ENCODE data around the gene LETM1.

The LETM1 gene

DNA sequence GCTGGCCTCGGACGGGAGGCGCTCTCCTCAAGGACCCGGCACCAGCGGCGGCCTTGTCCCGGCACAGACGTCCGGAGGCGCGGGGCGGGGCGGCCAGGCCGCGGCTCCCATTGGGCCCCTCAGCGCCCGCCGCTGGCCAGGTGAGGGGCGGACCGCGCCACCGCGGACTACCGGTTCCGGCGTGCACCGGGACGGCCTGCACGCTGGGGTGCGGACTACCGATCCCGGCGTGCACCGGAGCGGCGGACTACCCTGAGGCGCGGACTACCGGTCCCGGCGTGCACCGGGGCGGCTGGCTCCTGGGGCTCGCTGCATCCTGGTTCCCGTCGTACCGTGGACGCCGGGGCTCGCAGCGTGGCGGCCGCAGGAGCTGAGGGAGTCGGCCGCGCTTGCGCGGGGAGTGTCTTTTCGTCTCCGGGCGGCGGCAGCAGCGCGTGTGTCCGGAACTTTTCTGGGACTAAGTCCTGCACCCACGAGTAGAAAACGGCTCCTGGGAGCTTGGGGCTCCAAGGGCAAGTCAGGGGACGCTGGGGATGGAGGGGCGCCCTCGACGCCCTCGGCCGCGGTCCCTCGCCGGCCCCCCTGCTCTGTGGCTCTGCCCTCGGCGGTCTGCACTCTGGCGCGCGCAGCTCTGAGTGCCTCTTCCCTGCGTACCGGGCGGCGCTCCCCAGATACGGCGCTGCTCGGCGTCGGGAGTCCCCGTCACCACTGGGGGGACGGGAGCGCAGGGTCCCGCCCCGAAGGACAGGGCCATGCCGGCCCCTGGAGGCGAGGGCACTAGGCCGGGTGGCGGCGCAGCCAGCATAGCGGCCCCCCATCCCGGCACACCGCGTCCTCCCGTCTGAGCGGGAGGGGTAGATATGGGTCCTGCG, at the start of gene LETM1:
Gene LETM1 (minus strand): TSS at position 86 of the 872 bp plus-strand sequence. CDS start 206 bp downstream, outside the sequence.
- peak; percentile 92 for DNase-seq

DNA sequence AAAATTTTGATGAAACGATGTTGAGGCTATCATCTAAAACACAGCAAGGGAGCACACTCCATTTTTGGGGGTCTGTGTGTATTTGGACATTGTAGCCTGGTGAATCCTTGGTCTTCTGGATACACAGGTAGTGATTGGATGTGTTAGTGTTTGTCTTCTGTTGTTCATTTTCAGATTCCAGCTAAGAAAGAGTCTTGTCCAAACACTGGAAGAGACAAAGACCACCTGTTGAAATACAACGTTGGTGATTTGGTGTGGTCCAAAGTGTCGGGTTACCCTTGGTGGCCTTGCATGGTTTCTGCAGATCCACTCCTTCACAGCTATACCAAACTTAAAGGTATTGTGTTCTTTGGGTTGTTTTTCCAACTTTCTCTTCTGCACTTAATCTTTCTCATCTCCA, 48.1 kb upstream of the LETM1 start:
- no peak for DNase-seq

DNA sequence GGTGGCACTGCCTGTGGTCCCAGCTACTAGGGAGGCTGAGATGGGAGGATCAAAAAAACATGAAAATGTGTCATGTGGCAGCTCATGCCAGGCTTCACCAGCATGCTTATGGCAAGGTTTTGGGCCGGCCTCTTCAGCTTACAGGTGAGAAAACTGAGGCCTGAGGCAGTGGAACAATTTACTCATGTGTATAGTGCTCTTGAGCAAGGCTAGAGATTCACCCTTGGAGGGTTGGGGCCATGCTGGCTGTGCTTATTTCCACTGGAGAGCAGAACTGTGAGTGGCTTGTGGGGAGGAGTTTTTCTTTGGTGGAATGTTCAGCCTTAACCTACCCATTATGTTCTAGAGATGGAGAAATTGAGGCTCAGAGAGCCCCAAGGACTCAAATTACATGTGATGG, 47.1 kb upstream of the LETM1 start:
- no peak for DNase-seq

DNA sequence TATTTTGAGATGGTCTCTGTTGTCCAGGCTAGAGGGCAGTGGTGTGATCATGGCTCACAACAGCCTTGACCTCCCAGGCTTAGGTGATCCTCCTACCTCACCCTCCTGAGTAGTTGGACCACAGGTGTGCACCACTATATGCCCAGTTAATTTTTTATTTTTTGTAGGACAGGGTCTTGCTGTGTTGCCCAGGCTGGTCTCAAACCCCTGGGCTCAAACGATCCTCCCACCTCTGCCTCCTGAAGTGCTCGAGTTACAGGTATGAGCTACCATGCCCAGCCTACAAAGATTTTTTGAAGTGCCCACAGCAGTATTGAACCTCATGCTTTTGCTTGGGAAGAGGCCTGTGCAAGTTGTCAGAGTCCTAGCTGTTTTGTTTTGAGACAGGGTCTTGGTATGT, 46.3 kb upstream of the LETM1 start:
- DNase-seq = no peak

DNA sequence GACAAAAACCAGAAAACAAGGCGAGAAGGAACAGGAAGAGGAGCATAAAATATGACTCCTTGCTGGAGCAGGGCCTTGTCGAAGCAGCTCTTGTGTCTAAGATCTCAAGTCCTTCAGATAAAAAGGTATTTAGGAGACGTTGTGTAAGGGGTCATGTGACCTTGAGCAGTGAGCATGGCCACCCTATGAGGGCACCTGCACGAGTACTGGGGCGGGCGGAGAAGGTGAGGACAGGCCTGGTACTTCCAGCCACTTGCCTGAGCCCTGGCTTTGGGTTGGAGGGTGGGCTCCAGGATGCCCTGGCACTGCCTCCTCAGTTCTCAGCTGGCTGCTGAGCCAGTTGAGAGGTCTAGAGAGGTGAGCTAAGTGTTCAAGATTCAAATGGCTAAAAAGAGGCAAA, 45.2 kb upstream of the LETM1 start:
- no peak for DNase-seq

DNA sequence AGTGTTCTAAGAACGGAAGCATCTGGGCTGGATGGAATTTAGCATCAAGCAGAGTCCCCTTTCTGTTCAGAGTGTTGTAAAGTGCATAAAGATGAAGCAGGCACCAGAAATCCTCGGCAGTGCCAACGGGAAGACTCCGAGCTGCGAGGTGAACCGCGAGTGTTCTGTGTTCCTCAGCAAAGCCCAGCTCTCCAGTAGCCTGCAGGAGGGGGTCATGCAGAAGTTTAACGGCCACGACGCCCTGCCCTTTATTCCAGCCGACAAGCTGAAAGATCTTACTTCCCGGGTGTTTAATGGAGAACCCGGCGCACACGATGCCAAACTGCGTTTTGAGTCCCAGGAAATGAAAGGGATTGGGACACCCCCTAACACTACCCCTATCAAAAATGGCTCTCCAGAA, 44.7 kb upstream of the LETM1 start:
- no peak for DNase-seq

DNA sequence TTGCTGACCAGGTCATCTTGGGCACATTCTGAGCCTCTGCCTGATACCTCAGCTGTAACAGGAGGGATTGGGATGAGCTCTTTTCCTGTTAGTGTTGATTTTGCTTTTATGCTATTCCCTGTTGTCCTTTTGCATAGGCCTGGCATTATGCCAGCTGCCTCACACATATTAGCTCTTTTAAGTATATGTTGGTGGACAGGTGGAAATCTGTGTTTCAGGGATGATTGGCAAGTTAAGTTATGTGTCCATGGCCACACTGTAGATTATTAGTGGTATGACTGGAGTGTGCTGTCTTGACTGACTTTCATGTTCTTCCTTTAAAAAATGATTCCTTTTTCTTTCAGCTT, 44.1 kb upstream of the LETM1 start:
- no peak for DNase-seq

- DNase-seq = peak; percentile 70
These were observed 43.5 kb upstream of the LETM1 start for GRCh38 chr4:1899149-1900086.

DNA sequence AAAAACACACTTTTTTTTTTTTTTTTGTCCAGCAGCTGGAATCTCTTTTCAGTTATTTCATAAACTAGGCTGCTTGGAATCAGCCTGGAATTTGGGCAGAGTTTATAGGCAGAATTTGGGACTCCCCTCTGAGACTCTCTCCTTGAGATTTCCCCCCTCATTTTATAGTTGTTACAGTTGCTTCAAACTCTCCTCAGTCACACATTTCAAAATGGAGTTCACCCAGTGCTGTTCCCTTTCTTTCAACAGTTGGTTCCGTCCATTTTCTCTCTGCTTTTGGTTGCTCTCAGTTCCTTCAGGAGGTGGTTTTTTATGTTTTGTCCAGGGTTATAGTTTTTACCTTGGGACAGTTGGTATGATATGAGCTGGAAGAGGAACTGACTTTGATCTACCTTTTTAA, 42.7 kb upstream of the LETM1 start:
- DNase-seq = no peak

GRCh38 chr4:1898007-1898406, 42.1 kb upstream of the LETM1 start:
- no peak for DNase-seq

- DNase-seq = no peak
These were observed 40.7 kb upstream of the LETM1 start for GRCh38 chr4:1896658-1896991.

DNA sequence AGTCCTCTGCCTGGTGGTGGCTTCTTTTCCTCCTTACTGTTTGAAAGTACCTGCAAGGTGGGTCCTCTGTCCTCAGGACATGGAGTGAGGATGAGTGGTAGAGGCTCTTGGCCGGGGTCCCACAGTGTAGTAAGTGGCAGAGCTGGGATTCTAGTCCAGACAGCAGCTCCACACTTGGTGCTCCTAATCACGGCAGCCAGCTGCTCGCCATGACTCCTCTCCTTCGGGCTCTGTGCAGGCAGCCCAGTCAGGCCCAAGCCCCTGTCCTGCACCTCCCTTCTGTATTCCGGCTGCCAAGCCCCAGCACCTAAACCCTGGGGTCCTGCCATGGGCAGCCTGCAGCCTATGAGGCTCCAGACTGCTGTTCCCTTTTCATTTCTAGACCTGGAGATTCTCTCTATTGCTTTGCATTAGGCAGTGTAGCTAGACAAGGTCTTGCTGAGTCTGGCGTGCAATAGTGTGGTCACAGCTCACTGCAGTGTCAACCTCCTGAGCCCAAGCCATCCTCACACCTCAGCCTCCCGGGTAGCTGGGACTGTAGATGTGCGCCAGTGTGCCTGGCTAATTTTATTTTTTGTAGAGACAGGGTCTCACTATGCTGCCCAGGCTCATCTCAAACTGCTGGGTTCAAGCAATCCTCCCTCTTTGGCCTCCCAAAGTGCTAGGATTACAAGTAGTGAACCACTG, 40.2 kb upstream of the LETM1 start:
- DNase-seq = no peak

GRCh38 chr4:1890979-1891570, 35.1 kb upstream of the LETM1 start:
- DNase-seq = no peak

DNA sequence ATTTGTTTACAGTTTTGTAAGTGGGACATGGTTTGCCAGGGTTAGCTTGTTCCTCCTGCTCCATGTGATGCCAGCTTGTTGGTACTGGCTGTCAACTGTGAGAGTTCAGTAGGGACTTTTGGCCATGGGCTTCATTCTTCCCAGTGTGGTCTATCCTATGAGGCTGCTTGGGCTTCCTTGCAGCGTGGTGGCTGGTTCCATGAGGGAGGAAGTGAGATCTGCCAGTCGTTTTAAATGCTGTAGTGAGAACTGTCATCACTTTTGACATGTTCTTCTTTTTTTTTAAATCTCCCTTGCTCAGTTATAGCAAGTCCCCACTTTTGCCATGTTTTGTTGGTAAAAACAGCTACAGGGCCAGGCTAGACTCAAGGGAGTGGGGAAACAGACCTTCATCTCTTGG, 31.1 kb upstream of the LETM1 start:
- no peak for DNase-seq

DNA sequence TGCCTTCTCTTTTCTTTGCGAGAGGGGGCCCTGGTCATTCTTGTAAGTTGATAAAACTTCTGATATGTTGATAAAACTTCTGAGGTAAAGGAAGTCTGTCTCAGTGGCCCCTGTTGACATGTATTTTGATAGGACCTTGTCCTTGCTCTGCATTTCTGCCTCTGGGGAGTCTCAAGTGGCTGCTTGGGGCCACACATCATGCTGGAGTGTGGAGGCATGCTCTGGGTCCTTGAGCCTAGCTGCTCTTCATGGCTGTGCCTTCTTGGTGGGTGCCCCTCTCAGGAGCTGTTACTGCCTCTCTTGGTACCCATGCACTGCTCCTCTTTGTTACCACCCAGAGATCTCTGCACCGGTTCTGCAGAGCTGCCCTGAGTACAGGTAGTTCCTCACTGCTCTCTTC, 29.5 kb upstream of the LETM1 start:
- DNase-seq = no peak

DNA sequence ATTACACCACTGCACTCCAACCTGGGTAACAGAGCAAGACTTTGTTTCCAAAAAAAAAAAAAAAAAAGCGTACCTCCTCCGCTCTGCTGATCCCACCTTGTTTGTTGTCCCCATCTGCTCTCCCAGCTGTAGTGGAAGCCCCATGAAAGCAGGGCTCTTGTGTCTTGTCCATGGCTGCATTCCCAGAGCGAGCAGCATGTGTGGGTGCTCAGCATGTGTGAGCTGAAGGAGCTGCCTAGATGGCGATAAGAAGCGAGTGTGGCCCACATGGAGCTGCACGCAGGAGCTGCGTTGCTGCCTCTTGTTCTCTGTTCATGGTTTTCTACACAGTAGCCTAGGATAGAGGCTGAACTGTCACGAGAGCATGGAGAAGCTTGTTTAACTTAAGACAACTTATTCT, 27.6 kb upstream of the LETM1 start:
- no peak for DNase-seq

- DNase-seq = no peak
These were observed 26.9 kb upstream of the LETM1 start for GRCh38 chr4:1882850-1883271.

DNA sequence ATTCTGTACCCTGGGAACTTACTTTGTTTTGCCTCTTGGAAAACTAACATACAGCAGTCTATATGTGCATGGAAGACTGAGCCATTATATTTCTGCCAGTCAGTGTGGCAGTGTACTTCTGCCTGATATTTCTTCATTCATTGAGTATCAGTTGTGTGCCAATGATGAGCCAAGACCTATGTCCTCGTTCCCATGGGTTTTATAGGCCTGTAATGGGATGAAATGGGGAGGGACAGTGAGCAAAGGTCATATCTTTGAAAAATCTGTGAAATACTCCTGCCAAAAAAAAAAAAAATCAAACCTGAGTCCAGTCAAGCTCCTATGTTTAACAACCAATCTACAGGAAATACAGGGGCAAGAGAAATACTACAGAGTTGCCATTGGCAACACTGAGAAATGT, 24.4 kb upstream of the LETM1 start:
- DNase-seq = no peak

GRCh38 chr4:1879485-1879884, 23.5 kb upstream of the LETM1 start:
- no peak for DNase-seq

- DNase-seq = no peak
These were observed 18.2 kb upstream of the LETM1 start for GRCh38 chr4:1874201-1874600.

GRCh38 chr4:1873776-1874175, 17.8 kb upstream of the LETM1 start:
- no peak for DNase-seq

DNA sequence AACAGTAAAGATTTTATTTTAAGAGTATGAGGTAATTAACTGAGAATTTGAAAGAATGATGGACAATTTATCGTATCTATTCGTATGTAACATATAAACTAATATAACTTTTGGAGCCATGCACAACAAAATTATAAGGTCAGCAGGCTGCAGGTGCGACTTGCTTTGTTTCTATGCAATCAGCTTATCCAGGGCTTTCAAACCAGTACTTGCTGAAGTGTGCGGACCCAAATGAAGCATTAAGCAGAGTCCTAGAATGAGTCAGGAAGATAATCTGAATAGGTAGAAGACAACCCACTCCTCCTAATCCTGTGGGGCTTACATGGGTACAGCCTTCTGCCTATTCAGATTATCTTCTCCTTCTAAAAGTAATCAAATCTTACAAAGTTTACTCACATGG, 17.3 kb upstream of the LETM1 start:
- no peak for DNase-seq

GRCh38 chr4:1872870-1873269, 16.9 kb upstream of the LETM1 start:
- no peak for DNase-seq
